Femur (tissue), 1 donor: ENCODE data around the gene KCNQ1.

ENCODE experiments used
- DNase-seq: peaks from one replicate; pipeline ENCODE4 v3.0.0-alpha.2; 2017

KCNQ1 gene

GRCh38 chr11:2515401-2516275 is 70.8 kb downstream of the KCNQ1 start:
- DNase-seq, result no peak

- DNase-seq, result no peak
These were observed 71.6 kb downstream of the KCNQ1 start for GRCh38 chr11:2516276-2517015.

- no peak for DNase-seq
These were observed 72.2 kb downstream of the KCNQ1 start for GRCh38 chr11:2517016-2517385.

- DNase-seq, result no peak
These were observed 72.7 kb downstream of the KCNQ1 start for GRCh38 chr11:2517386-2518064.

GRCh38 chr11:2518111-2518982 is 73.5 kb downstream of the KCNQ1 start:
- DNase-seq, result peak; percentile 12

- DNase-seq, result peak; percentile 13
These were observed 74.2 kb downstream of the KCNQ1 start for GRCh38 chr11:2518983-2519340.

GRCh38 chr11:2519517-2519861 is 74.7 kb downstream of the KCNQ1 start:
- no peak for DNase-seq

- peak; percentile 15 for DNase-seq
These were observed 75.3 kb downstream of the KCNQ1 start for GRCh38 chr11:2519862-2520735.

- no peak for DNase-seq
These were observed 75.9 kb downstream of the KCNQ1 start for GRCh38 chr11:2520736-2521035.

- peak; percentile 11 for DNase-seq
These were observed 76.4 kb downstream of the KCNQ1 start for GRCh38 chr11:2521081-2521732.

- DNase-seq, result peak; percentile 11
These were observed 77.2 kb downstream of the KCNQ1 start for GRCh38 chr11:2521733-2522630.

GRCh38 chr11:2522631-2523255 is 77.9 kb downstream of the KCNQ1 start:
- peak; percentile 12 for DNase-seq

- DNase-seq, result no peak
These were observed 79.1 kb downstream of the KCNQ1 start for GRCh38 chr11:2523821-2524391.

- peak; percentile 9 for DNase-seq
These were observed 79.8 kb downstream of the KCNQ1 start for GRCh38 chr11:2524446-2525165.

GRCh38 chr11:2525166-2525861 is 80.5 kb downstream of the KCNQ1 start:
- DNase-seq, result peak; percentile 27

GRCh38 chr11:2525941-2526807 is 81.4 kb downstream of the KCNQ1 start:
- peak; percentile 16 for DNase-seq

GRCh38 chr11:2526808-2527381 is 82.1 kb downstream of the KCNQ1 start:
- DNase-seq, result peak; percentile 70
